Gastroesophageal sphincter (tissue), 3 donors: ENCODE results near the gene TRIOBP.

Source experiments
- EP300 ChIP-seq: sonication (generic); formaldehyde crosslinking; IDR thresholded peaks from one replicate; pipeline ENCODE4 v1.6.1; 2017; ENCODE audit warnings: antibody characterized with exemption, mild to moderate bottlenecking
- POLR2A ChIP-seq, 2 donors: fragments of 450-650 bp; IDR thresholded peaks; one replicate each; pipeline ENCODE4 v1.6.1; 2017; ENCODE audit warnings: antibody characterized with exemption in 2 of 2, mild to moderate bottlenecking in 2 of 2, moderate library complexity in 1 of 2
- TF ChIP-seq, protein P1 (sequence below), 4 experiments: fragments of 200-600 bp in 2 of 4; fragments of 450-650 bp in 2 of 4; sonication (generic) in 1 of 4; IDR thresholded peaks; one replicate each; pipeline ENCODE4 v1.5.1; 2017 to 2019; ENCODE audit warnings: antibody characterized with exemption in 4 of 4, mild to moderate bottlenecking in 2 of 4, moderate library complexity in 2 of 4

DNA sequence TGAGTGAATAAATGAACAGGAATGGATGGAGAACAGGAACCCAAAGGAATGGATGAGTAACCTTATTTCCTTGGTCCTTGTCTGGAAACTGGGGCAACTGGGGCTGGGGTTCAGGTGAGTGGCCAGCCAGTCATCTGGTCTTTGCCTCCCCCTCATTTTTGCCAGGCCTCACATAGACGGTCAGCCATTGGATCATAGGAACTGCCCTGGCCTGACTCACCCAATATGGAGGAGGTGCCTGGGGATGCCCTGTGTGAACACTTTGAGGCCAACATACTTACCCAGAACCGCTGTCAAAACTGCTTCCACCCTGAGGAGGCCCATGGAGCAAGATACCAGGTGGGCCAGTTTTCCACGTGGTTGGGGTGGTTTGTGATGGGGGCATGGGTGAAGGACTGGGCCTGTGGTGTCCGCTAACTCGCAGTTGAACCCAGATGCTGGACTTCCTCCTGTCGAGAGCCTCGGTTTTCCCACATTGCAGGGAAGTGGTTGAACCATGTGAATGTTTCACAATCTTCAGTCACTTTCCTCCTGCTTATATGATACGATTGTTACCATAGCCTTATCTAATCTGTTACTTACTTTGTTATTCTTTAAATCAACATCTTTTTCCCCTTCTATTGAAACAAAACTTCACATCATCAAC, 4.4 kb downstream of the TRIOBP start:
- TF ChIP-seq, protein P1, sequence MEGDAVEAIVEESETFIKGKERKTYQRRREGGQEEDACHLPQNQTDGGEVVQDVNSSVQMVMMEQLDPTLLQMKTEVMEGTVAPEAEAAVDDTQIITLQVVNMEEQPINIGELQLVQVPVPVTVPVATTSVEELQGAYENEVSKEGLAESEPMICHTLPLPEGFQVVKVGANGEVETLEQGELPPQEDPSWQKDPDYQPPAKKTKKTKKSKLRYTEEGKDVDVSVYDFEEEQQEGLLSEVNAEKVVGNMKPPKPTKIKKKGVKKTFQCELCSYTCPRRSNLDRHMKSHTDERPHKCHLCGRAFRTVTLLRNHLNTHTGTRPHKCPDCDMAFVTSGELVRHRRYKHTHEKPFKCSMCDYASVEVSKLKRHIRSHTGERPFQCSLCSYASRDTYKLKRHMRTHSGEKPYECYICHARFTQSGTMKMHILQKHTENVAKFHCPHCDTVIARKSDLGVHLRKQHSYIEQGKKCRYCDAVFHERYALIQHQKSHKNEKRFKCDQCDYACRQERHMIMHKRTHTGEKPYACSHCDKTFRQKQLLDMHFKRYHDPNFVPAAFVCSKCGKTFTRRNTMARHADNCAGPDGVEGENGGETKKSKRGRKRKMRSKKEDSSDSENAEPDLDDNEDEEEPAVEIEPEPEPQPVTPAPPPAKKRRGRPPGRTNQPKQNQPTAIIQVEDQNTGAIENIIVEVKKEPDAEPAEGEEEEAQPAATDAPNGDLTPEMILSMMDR (IDR thresholded peaks at IDR 0.05), result no peak
- no peak for TF ChIP-seq EP300
- no peak for TF ChIP-seq POLR2A (IDR thresholded peaks at IDR 0.05)
